Liver (tissue), 9 donors: ENCODE measurements around the gene BCL2L1. TPM values are rescaled to one million over a fixed set of nuclear protein-coding genes. Genes with fewer than 3 reads are reported as not detected.
A peak's percentile ranks its signal among the peaks of the same experiment; 100 is the strongest.

ENCODE experiments used
- DNase-seq: peaks from one replicate; pipeline ENCODE4 v3.0.0-alpha.2; 2017; ENCODE audit warnings: low spot score
- H3K27ac ChIP-seq, 2 donors: one replicate each; pipeline ENCODE4 v1.7.0; 2013; ENCODE audit warnings: inconsistent platforms in 2 of 2, low read length in 2 of 2, control low read depth in 1 of 2, low read depth in 1 of 2, mild to moderate bottlenecking in 1 of 2
- H3K27me3 ChIP-seq, 4 donors: one replicate each; pipeline versions ENCODE4 v1.6.1 to v1.7.0; 2013; ENCODE audit warnings: low read length in 3 of 4, inconsistent platforms in 1 of 4, mild to moderate bottlenecking in 1 of 4, moderate library complexity in 1 of 4; ENCODE audit not compliant: control insufficient read depth in 4 of 4, insufficient read depth in 4 of 4
- H3K36me3 ChIP-seq, 4 donors: one replicate each; pipeline versions ENCODE4 v1.6.1 to v1.7.0; 2013; ENCODE audit warnings: low read length in 3 of 4, mild to moderate bottlenecking in 3 of 4, low read depth in 1 of 4, moderate library complexity in 1 of 4; ENCODE audit not compliant: control insufficient read depth in 4 of 4, insufficient read depth in 3 of 4
- H3K4me1 ChIP-seq, 4 donors: one replicate each; pipeline versions ENCODE4 v1.6.1 to v1.7.0; 2013; ENCODE audit warnings: low read length in 3 of 4, mild to moderate bottlenecking in 3 of 4, moderate library complexity in 1 of 4; ENCODE audit not compliant: control insufficient read depth in 4 of 4, insufficient read depth in 4 of 4
- H3K4me3 ChIP-seq, 3 donors: one replicate each; pipeline versions ENCODE4 v1.6.1 to v1.7.0; 2013; ENCODE audit warnings: low read length in 3 of 3, control low read depth in 1 of 3, low read depth in 1 of 3, mild to moderate bottlenecking in 1 of 3
- H3K9ac ChIP-seq, 2 donors: one replicate each; pipeline ENCODE4 v1.7.0; 2013; ENCODE audit warnings: low read length in 2 of 2, mild to moderate bottlenecking in 2 of 2, moderate library complexity in 2 of 2, control low read depth in 1 of 2, low read depth in 1 of 2
- H3K9me3 ChIP-seq, 4 donors: one replicate each; pipeline versions ENCODE4 v1.6.1 to v1.7.0; 2013; ENCODE audit warnings: low read length in 3 of 4; ENCODE audit not compliant: control insufficient read depth in 4 of 4
- CTCF ChIP-seq: fragments of 150-350 bp; IDR thresholded peaks from 2 replicates; pipeline ENCODE4 v1.5.1; 2017; ENCODE audit warnings: improper control_type of control experiment, low read depth, low read length; ENCODE audit not compliant: missing input control
- EGR1 ChIP-seq, 2 donors: IDR thresholded peaks; 2 replicates each; pipeline ENCODE4 v1.6.1; 2016 to 2018; ENCODE audit warnings: antibody characterized with exemption in 2 of 2, low read depth in 2 of 2
- FOXA1 ChIP-seq: IDR thresholded peaks from 2 replicates; pipeline ENCODE4 v1.6.1; 2016; ENCODE audit warnings: antibody characterized with exemption
- FOXA2 ChIP-seq: IDR thresholded peaks from 2 replicates; pipeline ENCODE4 v1.6.1; 2016; ENCODE audit warnings: antibody characterized with exemption
- GABPA ChIP-seq, 2 donors: IDR thresholded peaks in 1 of 2; conservative IDR thresholded peaks in 1 of 2; 2 replicates each; pipeline ENCODE4 v1.6.1; 2016; ENCODE audit warnings: antibody characterized with exemption in 2 of 2, mild to moderate bottlenecking in 1 of 2, moderate library complexity in 1 of 2
- HNF4A ChIP-seq, 2 donors: conservative IDR thresholded peaks; 2 replicates each; pipeline ENCODE4 v1.6.1; 2016; ENCODE audit warnings: antibody characterized with exemption in 2 of 2, mild to moderate bottlenecking in 2 of 2
- HNF4G ChIP-seq: IDR thresholded peaks from 2 replicates; pipeline ENCODE4 v1.6.1; 2016; ENCODE audit warnings: antibody characterized with exemption
- JUND ChIP-seq, 2 donors: IDR thresholded peaks; 2 replicates each; pipeline ENCODE4 v1.6.1; 2016; ENCODE audit warnings: antibody characterized with exemption in 2 of 2
- MAX ChIP-seq: IDR thresholded peaks from 2 replicates; pipeline ENCODE4 v1.6.1; 2016; ENCODE audit warnings: antibody characterized with exemption
- NR2F2 ChIP-seq: IDR thresholded peaks from 2 replicates; pipeline ENCODE4 v1.6.1; 2016; ENCODE audit warnings: antibody characterized with exemption
- RAD21 ChIP-seq, 2 donors: IDR thresholded peaks; 2 replicates each; pipeline ENCODE4 v1.6.1; 2016; ENCODE audit warnings: antibody characterized with exemption in 2 of 2, mild to moderate bottlenecking in 2 of 2
- RXRA ChIP-seq, 2 donors: IDR thresholded peaks; 2 replicates each; pipeline ENCODE4 v1.6.1; 2017 to 2018; ENCODE audit warnings: antibody characterized with exemption in 2 of 2, mild to moderate bottlenecking in 1 of 2
- SP1 ChIP-seq: IDR thresholded peaks from 2 replicates; pipeline ENCODE4 v1.6.1; 2018; ENCODE audit warnings: antibody characterized with exemption, mild to moderate bottlenecking
- TAF1 ChIP-seq: conservative IDR thresholded peaks from 2 replicates; pipeline ENCODE4 v1.6.1; 2016; ENCODE audit warnings: antibody characterized with exemption, mild to moderate bottlenecking
- YY1 ChIP-seq: IDR thresholded peaks from 2 replicates; pipeline ENCODE4 v1.6.1; 2016; ENCODE audit warnings: antibody characterized with exemption, mild to moderate bottlenecking
- ZBTB33 ChIP-seq: IDR thresholded peaks from 2 replicates; pipeline ENCODE4 v1.6.1; 2016; ENCODE audit warnings: antibody characterized with exemption
- WGBS: extraction: QIAGEN DNeasy Blood & Tissue Kit; methylation state at CpG from one replicate; pipeline ENCODE4 v1.1.7; 2013; 5-methylcytosine and 5-hydroxymethylcytosine counted together
- polyA plus RNA-seq, 2 donors: library from polyadenylated mRNA; stranded (reverse) in 1 of 2; unstranded in 1 of 2; fragments of 200-250 nt in 1 of 2; fragments of >200 nt in 1 of 2; fragmentation: Nextera tagmentation in 1 of 2; extraction: Ambion mirVana in 1 of 2; gene quantifications; one replicate each; pipeline versions ENCODE4 v1.2.1 to v1.2.3, GENCODE V29; 2013 to 2015
- total RNA-seq, 2 donors: library from RNA; depleted of rRNA; stranded (reverse); fragments of >200 nt; gene quantifications; one replicate each; pipeline ENCODE4 v1.2.3, GENCODE V29; 2014
- TF ChIP-seq, protein P1 (sequence below): IDR thresholded peaks from 2 replicates; pipeline ENCODE4 v1.6.1; 2016; ENCODE audit warnings: antibody characterized with exemption, mild to moderate bottlenecking
- TF ChIP-seq, protein P2 (sequence below): IDR thresholded peaks from 2 replicates; pipeline ENCODE4 v1.6.1; 2016; ENCODE audit warnings: antibody characterized with exemption
- donor health status: healthy.
- donor health status: healthy.
- donor health status: healthy.
- donor health status: healthy.
- donor health status: healthy.

Gene BCL2L1
- total and polyA plus RNA-seq, 4 donors: 29.7 to 124 (median 46.0) TPM

DNA sequence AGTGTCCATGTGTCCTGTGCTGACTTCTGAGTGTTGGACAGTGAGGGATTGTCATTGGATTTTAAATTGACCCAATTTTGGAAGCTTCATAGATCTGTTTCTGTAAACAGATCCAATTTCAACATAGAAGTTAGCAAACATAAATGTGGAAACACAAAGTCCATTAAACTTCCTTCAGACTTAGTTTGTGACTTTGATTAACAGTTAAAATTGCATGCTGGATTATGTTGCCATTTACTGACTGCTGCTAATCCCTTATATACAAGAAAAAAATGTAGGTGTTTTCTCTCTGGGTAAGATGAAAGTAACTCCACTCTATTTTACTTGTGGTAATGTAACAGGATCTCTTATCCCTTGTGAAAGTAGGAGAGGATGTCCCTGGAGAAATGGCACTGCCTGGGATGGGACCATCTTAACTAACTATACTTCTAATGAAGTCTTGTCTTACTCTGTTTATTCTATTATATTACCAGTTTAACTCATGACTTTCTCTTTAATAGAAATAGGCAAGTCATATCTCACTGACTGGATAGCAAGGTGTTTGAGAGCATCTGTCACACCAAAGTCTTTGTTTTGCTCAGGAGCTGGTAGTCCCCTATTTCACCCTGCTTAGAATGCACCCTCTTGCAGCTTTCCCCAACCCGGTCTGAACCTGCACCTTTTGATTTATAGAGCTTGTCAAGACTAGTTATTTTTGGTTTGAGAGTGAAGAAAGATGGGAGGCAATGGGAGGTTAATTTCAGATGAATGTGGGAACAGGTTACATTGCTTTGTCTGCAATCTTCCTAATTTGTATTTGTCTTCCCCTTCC, 23.6 kb upstream of the BCL2L1 start:
- WGBS: 41% methylated on average over 1 of the region's 1 CpG

More for the DNA sequence above, 23.6 kb upstream of the BCL2L1 start:
- no peaks in the 10 kb centered on the region for H3K27me3 ChIP-seq
- no peak overlapping the region for H3K4me3 ChIP-seq
- peak overlapping the region in 1 of 2 donors; percentile 21 for H3K9ac ChIP-seq
- peak; percentile 61 for TF ChIP-seq ZBTB33
- TF ChIP-seq FOXA2: peak; percentile 55
- peak in 1 of 2 donors; percentile 49 for TF ChIP-seq EGR1 (IDR thresholded peaks at IDR 0.05; ENCODE audit: low read depth in 2 of 2)
- peak; percentile 27 for TF ChIP-seq FOXA1
- TF ChIP-seq HNF4A (conservative IDR thresholded peaks at IDR 0.05): peak; percentile 84 to 88
- peak; percentile 64 to 80 for TF ChIP-seq RXRA (IDR thresholded peaks at IDR 0.05)
- TF ChIP-seq TAF1: no peak
- TF ChIP-seq YY1: peak; percentile 57
- TF ChIP-seq RAD21 (IDR thresholded peaks at IDR 0.05): no peak
- TF ChIP-seq, protein P1, sequence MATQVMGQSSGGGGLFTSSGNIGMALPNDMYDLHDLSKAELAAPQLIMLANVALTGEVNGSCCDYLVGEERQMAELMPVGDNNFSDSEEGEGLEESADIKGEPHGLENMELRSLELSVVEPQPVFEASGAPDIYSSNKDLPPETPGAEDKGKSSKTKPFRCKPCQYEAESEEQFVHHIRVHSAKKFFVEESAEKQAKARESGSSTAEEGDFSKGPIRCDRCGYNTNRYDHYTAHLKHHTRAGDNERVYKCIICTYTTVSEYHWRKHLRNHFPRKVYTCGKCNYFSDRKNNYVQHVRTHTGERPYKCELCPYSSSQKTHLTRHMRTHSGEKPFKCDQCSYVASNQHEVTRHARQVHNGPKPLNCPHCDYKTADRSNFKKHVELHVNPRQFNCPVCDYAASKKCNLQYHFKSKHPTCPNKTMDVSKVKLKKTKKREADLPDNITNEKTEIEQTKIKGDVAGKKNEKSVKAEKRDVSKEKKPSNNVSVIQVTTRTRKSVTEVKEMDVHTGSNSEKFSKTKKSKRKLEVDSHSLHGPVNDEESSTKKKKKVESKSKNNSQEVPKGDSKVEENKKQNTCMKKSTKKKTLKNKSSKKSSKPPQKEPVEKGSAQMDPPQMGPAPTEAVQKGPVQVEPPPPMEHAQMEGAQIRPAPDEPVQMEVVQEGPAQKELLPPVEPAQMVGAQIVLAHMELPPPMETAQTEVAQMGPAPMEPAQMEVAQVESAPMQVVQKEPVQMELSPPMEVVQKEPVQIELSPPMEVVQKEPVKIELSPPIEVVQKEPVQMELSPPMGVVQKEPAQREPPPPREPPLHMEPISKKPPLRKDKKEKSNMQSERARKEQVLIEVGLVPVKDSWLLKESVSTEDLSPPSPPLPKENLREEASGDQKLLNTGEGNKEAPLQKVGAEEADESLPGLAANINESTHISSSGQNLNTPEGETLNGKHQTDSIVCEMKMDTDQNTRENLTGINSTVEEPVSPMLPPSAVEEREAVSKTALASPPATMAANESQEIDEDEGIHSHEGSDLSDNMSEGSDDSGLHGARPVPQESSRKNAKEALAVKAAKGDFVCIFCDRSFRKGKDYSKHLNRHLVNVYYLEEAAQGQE: peak; percentile 12
- TF ChIP-seq, protein P2, sequence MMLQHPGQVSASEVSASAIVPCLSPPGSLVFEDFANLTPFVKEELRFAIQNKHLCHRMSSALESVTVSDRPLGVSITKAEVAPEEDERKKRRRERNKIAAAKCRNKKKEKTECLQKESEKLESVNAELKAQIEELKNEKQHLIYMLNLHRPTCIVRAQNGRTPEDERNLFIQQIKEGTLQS: no peak
- TF ChIP-seq CTCF: no peak
- TF ChIP-seq NR2F2: no peak
- TF ChIP-seq HNF4G: peak; percentile 33
- TF ChIP-seq GABPA (IDR thresholded peaks at IDR 0.05 in 1 of 2, conservative IDR thresholded peaks at IDR 0.05 in 1 of 2): no peak
- TF ChIP-seq MAX: peak; percentile 80
- peak; percentile 50 to 61 for TF ChIP-seq JUND (IDR thresholded peaks at IDR 0.05)
- TF ChIP-seq SP1: peak; percentile 91
- peak overlapping the region; percentile 56 to 64 for H3K27ac ChIP-seq
- no peaks in the 10 kb centered on the region for H3K9me3 ChIP-seq
- no peak for DNase-seq
- H3K4me1 ChIP-seq: peaks cover 1 to 30% (median 18%) of the 10 kb centered on the region in 4 donors
- H3K36me3 ChIP-seq: peaks cover 0 to 2% (median 0%) of the 10 kb centered on the region in 4 donors
